ENCODE results near the gene KPRP.

KPRP gene

GRCh38 chr1:152757747-152758146 lies at the start of gene KPRP:
TSS of gene KPRP (plus strand) at chr1:152758025. CDS start at chr1:152759589, 1,564 bp downstream.
- Histone ChIP-seq H3K36me3 (ENCODE audit: insufficient read depth, low read depth, low read length) (no peaks in the 10 kb centered on the region), H3K4me1 (ENCODE audit: insufficient read depth, low read length) (no peaks in the 10 kb centered on the region), H3K9me3 (ENCODE audit: insufficient read depth, low read depth, low read length) (peaks cover 66% of the 10 kb centered on the region), H3K27me3 (ENCODE audit: insufficient read depth, low read length) (no peaks in the 10 kb centered on the region), H3K9ac (ENCODE audit: low read depth, low read length) (no peak within 1 kb of the TSS), H3K4me3 (ENCODE audit: low read length) (no peak within 1 kb of the TSS), H3K27ac (ENCODE audit: low read length) (no peak within 1 kb of the TSS)

- no peak overlapping the region for H3K4me3 ChIP-seq (ENCODE audit: low read length)
- no peaks in the 10 kb centered on the region for H3K36me3 ChIP-seq (ENCODE audit: insufficient read depth, low read depth, low read length)
- H3K27ac ChIP-seq (ENCODE audit: low read length): no peak overlapping the region
- no peak overlapping the region for H3K9ac ChIP-seq (ENCODE audit: low read depth, low read length)
- H3K27me3 ChIP-seq (ENCODE audit: insufficient read depth, low read length): no peaks in the 10 kb centered on the region
- no peaks in the 10 kb centered on the region for H3K4me1 ChIP-seq (ENCODE audit: insufficient read depth, low read length)
- H3K9me3 ChIP-seq (ENCODE audit: insufficient read depth, low read depth, low read length): peaks cover 55% of the 10 kb centered on the region
Measured at GRCh38 chr1:152718238-152718637, 39.6 kb upstream of the KPRP start.

DNA sequence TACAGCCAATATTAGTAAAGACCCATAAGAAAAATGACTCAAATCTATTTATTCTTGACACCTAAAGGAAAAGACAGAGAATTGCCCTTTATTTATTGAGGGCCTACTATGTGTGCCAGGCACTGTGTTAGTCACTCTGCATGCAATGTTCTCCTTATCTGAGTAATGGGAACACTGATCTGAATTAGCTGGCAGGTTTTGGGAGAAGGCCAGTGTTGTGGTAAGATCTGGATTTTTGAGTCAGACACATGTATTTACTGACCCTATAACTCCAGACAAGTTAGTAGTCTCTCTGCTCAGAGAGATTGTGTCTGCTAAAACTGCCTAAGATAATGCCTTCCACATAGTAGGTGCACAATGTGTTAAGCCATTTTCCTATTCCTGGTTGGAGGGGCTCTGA lies 32.6 kb upstream of the KPRP start:
- no peaks in the 10 kb centered on the region for H3K4me1 ChIP-seq (ENCODE audit: insufficient read depth, low read length)
- H3K9ac ChIP-seq (ENCODE audit: low read depth, low read length): no peak overlapping the region
- no peaks in the 10 kb centered on the region for H3K36me3 ChIP-seq (ENCODE audit: insufficient read depth, low read depth, low read length)
- H3K4me3 ChIP-seq (ENCODE audit: low read length): no peak overlapping the region
- H3K9me3 ChIP-seq (ENCODE audit: insufficient read depth, low read depth, low read length): peaks cover 37% of the 10 kb centered on the region
- H3K27ac ChIP-seq (ENCODE audit: low read length): no peak overlapping the region
- no peaks in the 10 kb centered on the region for H3K27me3 ChIP-seq (ENCODE audit: insufficient read depth, low read length)

- Histone ChIP-seq H3K4me1 (ENCODE audit: insufficient read depth, low read length) (no peaks in the 10 kb centered on the region), H3K27me3 (ENCODE audit: insufficient read depth, low read length) (no peaks in the 10 kb centered on the region), H3K36me3 (ENCODE audit: insufficient read depth, low read depth, low read length) (no peaks in the 10 kb centered on the region), H3K9ac (ENCODE audit: low read depth, low read length) (no peak overlapping the region), H3K27ac (ENCODE audit: low read length) (no peak overlapping the region), H3K9me3 (ENCODE audit: insufficient read depth, low read depth, low read length) (peaks cover 46% of the 10 kb centered on the region), H3K4me3 (ENCODE audit: low read length) (no peak overlapping the region)
Measured at GRCh38 chr1:152728986-152729385, 28.8 kb upstream of the KPRP start.

- H3K4me3 ChIP-seq (ENCODE audit: low read length): no peak overlapping the region
- H3K9ac ChIP-seq (ENCODE audit: low read depth, low read length): no peak overlapping the region
- no peaks in the 10 kb centered on the region for H3K4me1 ChIP-seq (ENCODE audit: insufficient read depth, low read length)
- H3K9me3 ChIP-seq (ENCODE audit: insufficient read depth, low read depth, low read length): peaks cover 50% of the 10 kb centered on the region
- no peaks in the 10 kb centered on the region for H3K36me3 ChIP-seq (ENCODE audit: insufficient read depth, low read depth, low read length)
- no peaks in the 10 kb centered on the region for H3K27me3 ChIP-seq (ENCODE audit: insufficient read depth, low read length)
- H3K27ac ChIP-seq (ENCODE audit: low read length): no peak overlapping the region
Measured at GRCh38 chr1:152735648-152736047, 22.2 kb upstream of the KPRP start.

- Histone ChIP-seq H3K27me3 (ENCODE audit: insufficient read depth, low read length) (no peaks in the 10 kb centered on the region), H3K36me3 (ENCODE audit: insufficient read depth, low read depth, low read length) (no peaks in the 10 kb centered on the region), H3K9me3 (ENCODE audit: insufficient read depth, low read depth, low read length) (peaks cover 50% of the 10 kb centered on the region), H3K4me3 (ENCODE audit: low read length) (no peak overlapping the region), H3K4me1 (ENCODE audit: insufficient read depth, low read length) (no peaks in the 10 kb centered on the region), H3K27ac (ENCODE audit: low read length) (no peak overlapping the region), H3K9ac (ENCODE audit: low read depth, low read length) (no peak overlapping the region)
Measured at GRCh38 chr1:152737997-152738396, 19.8 kb upstream of the KPRP start.

GRCh38 chr1:152739841-152740240 lies 18.0 kb upstream of the KPRP start:
- H3K4me3 ChIP-seq (ENCODE audit: low read length): no peak overlapping the region
- peaks cover 54% of the 10 kb centered on the region for H3K9me3 ChIP-seq (ENCODE audit: insufficient read depth, low read depth, low read length)
- H3K27me3 ChIP-seq (ENCODE audit: insufficient read depth, low read length): no peaks in the 10 kb centered on the region
- H3K36me3 ChIP-seq (ENCODE audit: insufficient read depth, low read depth, low read length): no peaks in the 10 kb centered on the region
- no peak overlapping the region for H3K27ac ChIP-seq (ENCODE audit: low read length)
- no peaks in the 10 kb centered on the region for H3K4me1 ChIP-seq (ENCODE audit: insufficient read depth, low read length)
- H3K9ac ChIP-seq (ENCODE audit: low read depth, low read length): no peak overlapping the region

DNA sequence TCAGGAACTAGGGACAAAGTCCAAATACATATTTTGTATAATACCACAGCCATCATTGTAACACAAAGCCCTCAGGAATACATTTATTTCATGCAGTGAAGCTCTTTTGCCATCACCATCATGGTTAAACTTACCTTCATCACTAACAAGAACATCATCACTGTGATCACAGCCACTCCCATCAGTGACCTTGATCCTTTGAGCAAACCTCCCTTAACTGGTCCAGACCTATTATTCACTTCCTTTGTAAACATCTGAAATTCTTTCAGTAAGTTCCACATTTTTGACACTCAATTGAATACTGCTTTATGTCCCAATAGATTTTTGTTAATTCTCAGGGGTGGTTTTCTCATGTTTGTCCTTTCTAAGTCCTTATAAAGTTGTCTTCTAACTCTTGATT lies 16.2 kb upstream of the KPRP start:
- Histone ChIP-seq H3K27me3 (ENCODE audit: insufficient read depth, low read length) (no peaks in the 10 kb centered on the region), H3K36me3 (ENCODE audit: insufficient read depth, low read depth, low read length) (no peaks in the 10 kb centered on the region), H3K4me3 (ENCODE audit: low read length) (no peak overlapping the region), H3K9ac (ENCODE audit: low read depth, low read length) (no peak overlapping the region), H3K4me1 (ENCODE audit: insufficient read depth, low read length) (no peaks in the 10 kb centered on the region), H3K27ac (ENCODE audit: low read length) (no peak overlapping the region), H3K9me3 (ENCODE audit: insufficient read depth, low read depth, low read length) (peaks cover 53% of the 10 kb centered on the region)

GRCh38 chr1:152743371-152744145 lies 14.3 kb upstream of the KPRP start:
- Histone ChIP-seq H3K27me3 (ENCODE audit: insufficient read depth, low read length) (no peaks in the 10 kb centered on the region), H3K9me3 (ENCODE audit: insufficient read depth, low read depth, low read length) (peaks cover 56% of the 10 kb centered on the region), H3K9ac (ENCODE audit: low read depth, low read length) (no peak overlapping the region), H3K4me1 (ENCODE audit: insufficient read depth, low read length) (no peaks in the 10 kb centered on the region), H3K4me3 (ENCODE audit: low read length) (no peak overlapping the region), H3K36me3 (ENCODE audit: insufficient read depth, low read depth, low read length) (no peaks in the 10 kb centered on the region), H3K27ac (ENCODE audit: low read length) (no peak overlapping the region)

DNA sequence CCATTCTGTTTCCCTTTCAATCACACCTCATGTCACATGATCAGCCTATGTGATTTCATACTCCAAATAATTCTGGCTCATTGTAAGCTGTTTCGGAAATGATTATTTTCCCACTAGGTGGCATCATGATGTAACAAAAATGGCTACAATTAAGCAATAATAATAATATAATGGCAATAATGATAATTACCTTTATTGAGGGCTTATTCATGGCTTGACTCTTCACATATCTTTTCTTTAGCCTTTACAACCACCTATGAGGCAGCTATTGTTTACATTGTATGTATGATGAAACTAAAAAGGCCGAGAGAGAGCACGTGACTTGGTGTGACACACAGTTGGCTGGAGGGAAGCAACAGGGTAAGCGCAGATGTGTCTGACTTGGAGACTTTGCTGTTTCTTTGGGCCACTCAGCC lies 12.5 kb upstream of the KPRP start:
- Histone ChIP-seq H3K27me3 (ENCODE audit: insufficient read depth, low read length) (no peaks in the 10 kb centered on the region), H3K4me3 (ENCODE audit: low read length) (no peak overlapping the region), H3K4me1 (ENCODE audit: insufficient read depth, low read length) (no peaks in the 10 kb centered on the region), H3K9me3 (ENCODE audit: insufficient read depth, low read depth, low read length) (peaks cover 49% of the 10 kb centered on the region), H3K36me3 (ENCODE audit: insufficient read depth, low read depth, low read length) (no peaks in the 10 kb centered on the region), H3K9ac (ENCODE audit: low read depth, low read length) (no peak overlapping the region), H3K27ac (ENCODE audit: low read length) (no peak overlapping the region)

- H3K4me1 ChIP-seq (ENCODE audit: insufficient read depth, low read length): no peaks in the 10 kb centered on the region
Measured at GRCh38 chr1:152745765-152746444, 11.9 kb upstream of the KPRP start.

DNA sequence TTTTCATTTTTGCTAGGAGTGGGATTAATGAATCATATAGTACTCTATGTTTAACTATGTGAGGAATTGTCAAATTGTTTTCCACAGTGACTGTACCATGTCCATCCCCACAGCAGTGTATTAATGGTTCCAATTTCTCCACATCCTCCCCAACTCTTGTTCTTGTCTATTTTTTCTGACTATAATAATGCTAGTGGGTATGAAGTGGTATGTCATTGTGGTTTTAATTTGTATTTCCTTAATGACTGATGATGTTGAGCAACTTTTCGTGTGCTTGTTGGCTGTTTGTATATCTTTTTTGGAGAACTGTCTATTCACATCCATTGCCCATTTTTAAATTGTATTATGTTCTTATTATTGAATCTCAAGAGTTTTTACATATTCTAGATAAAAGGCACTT lies 10.0 kb upstream of the KPRP start:
- Histone ChIP-seq H3K27me3 (ENCODE audit: insufficient read depth, low read length) (no peaks in the 10 kb centered on the region), H3K9me3 (ENCODE audit: insufficient read depth, low read depth, low read length) (peaks cover 48% of the 10 kb centered on the region), H3K9ac (ENCODE audit: low read depth, low read length) (no peak overlapping the region), H3K4me1 (ENCODE audit: insufficient read depth, low read length) (no peaks in the 10 kb centered on the region), H3K27ac (ENCODE audit: low read length) (no peak overlapping the region), H3K36me3 (ENCODE audit: insufficient read depth, low read depth, low read length) (no peaks in the 10 kb centered on the region), H3K4me3 (ENCODE audit: low read length) (no peak overlapping the region)

More at GRCh38 chr1:152745765-152746444, 11.9 kb upstream of the KPRP start:
- Histone ChIP-seq H3K27ac (ENCODE audit: low read length) (no peak overlapping the region), H3K9ac (ENCODE audit: low read depth, low read length) (no peak overlapping the region), H3K4me3 (ENCODE audit: low read length) (no peak overlapping the region), H3K36me3 (ENCODE audit: insufficient read depth, low read depth, low read length) (no peaks in the 10 kb centered on the region), H3K9me3 (ENCODE audit: insufficient read depth, low read depth, low read length) (peaks cover 55% of the 10 kb centered on the region), H3K27me3 (ENCODE audit: insufficient read depth, low read length) (no peaks in the 10 kb centered on the region)
